NT2/D1 (cell line): ENCODE measurements around the gene UQCR10.

Experiments used
- SUZ12 ChIP-seq: IDR thresholded peaks from 2 replicates; pipeline ENCODE4 v1.6.1; 2011; ENCODE audit not compliant: insufficient read length, insufficient read depth; ENCODE audit errors: extremely low read depth
- ZNF274 ChIP-seq: IDR thresholded peaks from 2 replicates; pipeline ENCODE4 v1.6.1; 2011; ENCODE audit warnings: mild to moderate bottlenecking, low read depth, low read length

GRCh38 chr22:29816128-29816527, 49.0 kb downstream of the UQCR10 start:
- TF ChIP-seq ZNF274 (no peak), SUZ12 (no peak)
